ENCODE data around the gene ARHGAP45.

Gene ARHGAP45

GRCh38 chr19:1054102-1055027, 12.6 kb upstream of the ARHGAP45 start:
- no peak for DNase-seq

GRCh38 chr19:1055028-1055425, 11.9 kb upstream of the ARHGAP45 start:
- DNase-seq = no peak

GRCh38 chr19:1055886-1056620, 10.9 kb upstream of the ARHGAP45 start:
- DNase-seq = no peak

GRCh38 chr19:1057176-1057855, 9.7 kb upstream of the ARHGAP45 start:
- no peak for DNase-seq

- DNase-seq = no peak
These were observed 8.9 kb upstream of the ARHGAP45 start for GRCh38 chr19:1058112-1058511.

GRCh38 chr19:1060689-1061088, 6.3 kb upstream of the ARHGAP45 start:
- no peak for DNase-seq

GRCh38 chr19:1061987-1062386, 5.0 kb upstream of the ARHGAP45 start:
- no peak for DNase-seq

- no peak for DNase-seq
These were observed 4.5 kb upstream of the ARHGAP45 start for GRCh38 chr19:1062387-1063029.

- no peak for DNase-seq
These were observed 3.7 kb upstream of the ARHGAP45 start for GRCh38 chr19:1063030-1063908.

- no peak for DNase-seq
These were observed 2.9 kb upstream of the ARHGAP45 start for GRCh38 chr19:1063909-1064660.

GRCh38 chr19:1064661-1065605, 2.0 kb upstream of the ARHGAP45 start:
- peak; percentile 18 for DNase-seq

- no peak for DNase-seq
These were observed 1.3 kb upstream of the ARHGAP45 start for GRCh38 chr19:1065606-1066109.

GRCh38 chr19:1066251-1066747, 668 bp upstream of the ARHGAP45 start:
- no peak for DNase-seq

GRCh38 chr19:1067341-1067957, 482 bp downstream of the ARHGAP45 start:
- DNase-seq = no peak

GRCh38 chr19:1068009-1069001, 1.3 kb downstream of the ARHGAP45 start:
- DNase-seq = no peak

- no peak for DNase-seq
These were observed 2.2 kb downstream of the ARHGAP45 start for GRCh38 chr19:1069009-1069779.

GRCh38 chr19:1070576-1070930, 3.6 kb downstream of the ARHGAP45 start:
- DNase-seq = no peak
